Endothelial cell of umbilical vein (primary cell): ENCODE measurements around the gene TIA1. TPM values are rescaled to one million over a fixed set of nuclear protein-coding genes. Genes with fewer than 3 reads are reported as not detected.
"Not testable (repeated sequence)": the region's sequence is repeated elsewhere in the genome, so short reads cannot be mapped to it uniquely, and the experiment has no call there.

Source experiments
- BruUV-seq: library from RNA; stranded (reverse); fragments of 400-500 nt; replicated peaks from 2 replicates; lab custom pipeline; 2021; lab: Mats Ljungman, UMichigan
- CTCF ChIA-PET: fragments of 300-600, 350-600 bp; sonication (Branson Sonifier 250); formaldehyde crosslinking; loops from one replicate; lab custom pipeline; 2021; ENCODE audit warnings: antibody characterized with exemption, inconsistent platforms; lab: Charles Lee
- POLR2A ChIA-PET: fragments of 300-600, 350-600 bp; sonication (Branson Sonifier 250); formaldehyde crosslinking; loops from one replicate; lab custom pipeline; 2021; ENCODE audit warnings: antibody characterized with exemption, inconsistent platforms; lab: Charles Lee
- DNase-seq: peaks from one replicate; pipeline ENCODE4 v3.0.0-alpha.2; 2011; ENCODE audit warnings: low read depth, low spot score
- FAIRE-seq: peaks from 2 replicates; lab custom pipeline; 2011; peaks lifted over from hg19 to GRCh38; lab: Jason Lieb, UNC
- H2AFZ ChIP-seq: 2 replicates; pipeline ENCODE4 v1.6.0; 2012; ENCODE audit warnings: low read depth, low read length, control low read depth, inconsistent platforms
- H3K27ac ChIP-seq: 2 replicates; pipeline ENCODE4 v1.5.1; 2011; ENCODE audit warnings: low read depth, mild to moderate bottlenecking, control low read depth, low read length, moderate library complexity; ENCODE audit not compliant: insufficient read depth
- H3K27me3 ChIP-seq, 2 experiments: 2 replicates each; pipeline versions ENCODE4 v1.6.0 to v1.6.1; 2011; ENCODE audit warnings: low read length in 2 of 2, mixed read lengths in 1 of 2; ENCODE audit not compliant: control insufficient read depth in 2 of 2, insufficient read depth in 2 of 2
- H3K36me3 ChIP-seq, 2 experiments: 2 replicates in 1 of 2; 3 replicates in 1 of 2; pipeline ENCODE4 v1.5.1; 2011; ENCODE audit warnings: low read length in 2 of 2, mild to moderate bottlenecking in 1 of 2, moderate library complexity in 1 of 2; ENCODE audit not compliant: control insufficient read depth in 2 of 2, insufficient read depth in 2 of 2; ENCODE audit errors: extremely low read depth in 1 of 2
- H3K4me1 ChIP-seq: 3 replicates; pipeline ENCODE4 v1.5.1; 2011; ENCODE audit warnings: mild to moderate bottlenecking, low read length; ENCODE audit not compliant: control insufficient read depth, insufficient read depth; ENCODE audit errors: extremely low read depth
- H3K4me2 ChIP-seq: 2 replicates; pipeline ENCODE4 v1.6.1; 2011; ENCODE audit warnings: low read length, control low read depth, mixed read lengths; ENCODE audit not compliant: insufficient read depth
- H3K4me3 ChIP-seq, 3 experiments: fragments of 200-600 bp in 1 of 3; sonication (generic), shearing (Covaris generic) in 1 of 3; replicated peaks in 1 of 3; 2 replicates each; pipeline ENCODE4 v1.5.1; 2011 to 2016; ENCODE audit warnings: control low read depth in 3 of 3, low read length in 3 of 3, mild to moderate bottlenecking in 2 of 3, inconsistent platforms in 1 of 3, low read depth in 1 of 3, moderate library complexity in 1 of 3; ENCODE audit not compliant: insufficient read depth in 1 of 3
- H3K79me2 ChIP-seq: 2 replicates; pipeline ENCODE4 v1.6.0; 2012; ENCODE audit warnings: low read length, inconsistent platforms; ENCODE audit not compliant: control insufficient read depth, insufficient read depth
- H3K9ac ChIP-seq: replicated peaks from 2 replicates; pipeline ENCODE3; 2011; ENCODE audit warnings: low read length, control low read depth; ENCODE audit not compliant: insufficient read depth; ENCODE audit errors: extremely low read depth
- H3K9me1 ChIP-seq: replicated peaks from 3 replicates; pipeline ENCODE4 v1.6.0; 2011; ENCODE audit warnings: mild to moderate bottlenecking, low read length; ENCODE audit not compliant: control insufficient read depth, insufficient read depth; ENCODE audit errors: extremely low read depth
- H3K9me3 ChIP-seq: replicated peaks from 2 replicates; pipeline ENCODE4 v1.5.1; 2012; ENCODE audit warnings: low read length, inconsistent platforms; ENCODE audit not compliant: control insufficient read depth, insufficient read depth
- H4K20me1 ChIP-seq: replicated peaks from 2 replicates; pipeline ENCODE3; 2011; ENCODE audit warnings: mild to moderate bottlenecking, low read length; ENCODE audit not compliant: control insufficient read depth, insufficient read depth; ENCODE audit errors: extremely low read depth
- CTCF ChIP-seq, 2 donors: IDR thresholded peaks; 1 replicate in 1 of 2; 2 replicates in 1 of 2; pipeline ENCODE4 v1.5.1; 2011; ENCODE audit warnings: low read length in 2 of 2, mild to moderate bottlenecking in 2 of 2, moderate library complexity in 2 of 2, control low read depth in 1 of 2, inconsistent platforms in 1 of 2, low read depth in 1 of 2; ENCODE audit not compliant: insufficient read depth in 1 of 2; ENCODE audit errors: extremely low read depth in 1 of 2
- EZH2 ChIP-seq: IDR thresholded peaks from 2 replicates; pipeline ENCODE4 v1.6.1; 2012; ENCODE audit warnings: borderline replicate concordance, low read depth, mild to moderate bottlenecking, moderate library complexity, low read length, inconsistent platforms; ENCODE audit not compliant: severe bottlenecking
- FOS ChIP-seq: IDR thresholded peaks from 2 replicates; pipeline ENCODE4 v1.6.1; 2011; ENCODE audit warnings: mild to moderate bottlenecking, low read length, moderate library complexity, borderline replicate concordance; ENCODE audit not compliant: insufficient read depth
- GATA2 ChIP-seq: IDR thresholded peaks from 2 replicates; pipeline ENCODE4 v1.7.0; 2011; ENCODE audit warnings: low read depth, mild to moderate bottlenecking, moderate library complexity, mixed read lengths, low read length; ENCODE audit not compliant: insufficient read length, insufficient read depth
- JUN ChIP-seq: IDR thresholded peaks from 2 replicates; pipeline ENCODE4 v1.6.1; 2011; ENCODE audit warnings: borderline replicate concordance, low read depth; ENCODE audit not compliant: insufficient read length, insufficient read depth
- MYC ChIP-seq: IDR thresholded peaks from one replicate; pipeline ENCODE4 v1.6.1; 2011; ENCODE audit warnings: mild to moderate bottlenecking, low read depth, low read length
- POLR2A ChIP-seq: IDR thresholded peaks from 2 replicates; pipeline ENCODE4 v1.6.1; 2012; ENCODE audit warnings: low read depth, mild to moderate bottlenecking, control low read depth, low read length
- POLR2AphosphoS5 ChIP-seq: IDR thresholded peaks from 2 replicates; pipeline ENCODE4 v1.6.1; 2012; ENCODE audit warnings: low read depth, mild to moderate bottlenecking, control low read depth, low read length, moderate library complexity; ENCODE audit not compliant: insufficient read depth
- dilution Hi-C: fragments of 300-500 bp; cut with MboI; formaldehyde crosslinking; loops from one replicate; pipeline ENCODE4 v1.15.0; 2019; ENCODE audit warnings: low sequenced_read_pairs; ENCODE audit not compliant: extremely low pct_ligation_motif_present
- intact Hi-C: fragments of 100-400 bp; cut with micrococcal nuclease; formaldehyde crosslinking; loops from one replicate; pipeline ENCODE4 v1.10.0; 2022
- polyA plus RNA-seq, 4 experiments: library from polyadenylated mRNA; depleted of rRNA in 3 of 4; stranded (reverse) in 3 of 4; unstranded in 1 of 4; fragments of >200 nt; gene quantifications; 2 replicates each; pipeline versions ENCODE4 v1.2.1 to v1.2.3, GENCODE V29; 2011 to 2012; ENCODE audit warnings: missing spikeins in 1 of 4
- total RNA-seq: library from RNA; stranded (reverse); gene quantifications from 2 replicates; pipeline ENCODE4 v1.2.3, GENCODE V29; 2021
- TF ChIP-seq, protein P1 (sequence below): IDR thresholded peaks from 2 replicates; pipeline ENCODE4 v1.6.1; 2011; ENCODE audit not compliant: insufficient read depth, insufficient read length

The TIA1 gene
- total and polyA plus RNA-seq, 2 donors (not counting 3 experiments of a cell fraction or from before 2014, with no cell fraction given): 60.2 to 163 TPM

GRCh38 chr2:70223305-70223704 lies 25.1 kb downstream of the TIA1 start:
- H2AFZ ChIP-seq, intact Hi-C loops, dilution Hi-C loops, CTCF ChIA-PET, FAIRE-seq, H3K9me1 ChIP-seq, DNase-seq, BruUV-seq, H3K79me2 ChIP-seq, POLR2A ChIA-PET, H3K9ac ChIP-seq, H3K9me3 ChIP-seq, H3K27me3 ChIP-seq, H3K27ac ChIP-seq, H4K20me1 ChIP-seq, H3K4me3 ChIP-seq, H3K4me1 ChIP-seq, H3K4me2 ChIP-seq: not testable (repeated sequence)
- peaks cover 33 to 48% of the 10 kb centered on the region in 2 experiments for H3K36me3 ChIP-seq

GRCh38 chr2:70214953-70215549 lies 33.4 kb downstream of the TIA1 start:
- CTCF ChIA-PET: interaction anchor here (1.8 kb wide), 1 partner anchor 303 kb away, joined by 5 read pairs; no protein-coding TSS in a partner anchor
- peaks cover 14 to 25% of the 10 kb centered on the region in 2 experiments for H3K36me3 ChIP-seq
- no peaks in the 10 kb centered on the region for H4K20me1 ChIP-seq
- no TSS peak for BruUV-seq
- TF ChIP-seq GATA2 (no peak), FOS (no peak), MYC (no peak), JUN (no peak), CTCF (IDR thresholded peaks at IDR 0.05; ENCODE audit: extremely low read depth in 1 of 2, insufficient read depth in 1 of 2, low read depth in 1 of 2, low read length in 2 of 2) (no peak), POLR2AphosphoS5 (no peak), EZH2 (no peak), POLR2A (no peak)
- TF ChIP-seq, protein P1, sequence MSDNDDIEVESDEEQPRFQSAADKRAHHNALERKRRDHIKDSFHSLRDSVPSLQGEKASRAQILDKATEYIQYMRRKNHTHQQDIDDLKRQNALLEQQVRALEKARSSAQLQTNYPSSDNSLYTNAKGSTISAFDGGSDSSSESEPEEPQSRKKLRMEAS: no peak
- POLR2A ChIA-PET: no interaction called here
- dilution Hi-C loops: no loop called here
- no peak overlapping the region for H2AFZ ChIP-seq
- no peaks in the 10 kb centered on the region for H3K9me1 ChIP-seq
- H3K4me3 ChIP-seq: no peak overlapping the region
- H3K27ac ChIP-seq: no peak overlapping the region
- no peaks in the 10 kb centered on the region for H3K9me3 ChIP-seq
- no peaks in the 10 kb centered on the region for H3K79me2 ChIP-seq
- FAIRE-seq (no peak), DNase-seq (no peak)
- no peaks in the 10 kb centered on the region for H3K27me3 ChIP-seq
- no peak overlapping the region for H3K9ac ChIP-seq
- no peak overlapping the region for H3K4me2 ChIP-seq
- intact Hi-C loops: loop anchor here (5.0 kb wide), 1 partner anchor 303 kb away; no protein-coding TSS in a partner anchor
- H3K4me1 ChIP-seq: peaks cover 8% of the 10 kb centered on the region
